ENCODE data around the gene RAB8A.
A peak's percentile ranks its signal among the peaks of the same experiment; 100 is the strongest.
"Not testable (repeated sequence)": the region's sequence is repeated elsewhere in the genome, so short reads cannot be mapped to it uniquely, and the experiment has no call there.

Gene RAB8A

DNA sequence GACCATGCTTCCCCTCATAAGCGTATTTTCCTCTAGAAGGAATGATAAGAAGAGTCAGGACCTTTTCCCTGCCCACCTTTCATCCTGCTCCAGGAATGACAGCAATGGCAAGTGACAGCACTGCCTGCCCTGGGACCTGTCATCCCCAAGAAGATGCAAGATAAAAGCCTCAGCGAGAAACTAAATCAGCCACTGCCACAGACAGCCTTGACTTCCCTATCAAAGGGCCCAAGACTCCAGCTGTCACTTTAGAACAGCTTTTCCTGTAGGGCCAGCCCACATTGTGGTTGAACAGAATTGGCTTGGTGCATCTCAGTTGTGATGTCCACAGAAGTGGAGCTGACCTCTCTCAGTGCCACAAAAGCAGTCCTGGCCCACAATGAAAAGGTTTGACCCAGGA lies 1.1 kb downstream of the RAB8A start:
- peaks cover 38% of the 10 kb centered on the region for H3K4me1 Mint-ChIP-seq (ENCODE audit: low read depth)
- H3K36me3 Mint-ChIP-seq (ENCODE audit: low read depth): peaks cover 32% of the 10 kb centered on the region

DNA sequence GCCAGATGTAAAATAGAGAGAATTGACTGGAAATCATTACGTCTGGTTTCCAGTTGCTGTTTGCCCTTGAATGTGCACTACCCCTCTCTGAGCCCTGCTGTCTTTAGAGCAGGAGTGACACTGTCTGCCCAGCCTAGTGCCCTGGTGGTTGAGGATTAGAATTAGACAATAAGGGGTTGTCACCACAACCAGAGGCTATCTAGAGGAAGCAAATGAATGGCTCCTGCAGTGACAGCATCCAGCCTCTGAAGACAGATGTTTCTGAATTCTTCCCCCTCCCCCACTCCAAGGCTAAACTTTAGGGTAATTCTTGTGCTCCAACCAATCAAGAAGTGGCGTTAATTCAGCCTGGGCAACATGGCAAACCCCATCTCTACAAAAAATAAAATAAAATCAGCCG lies 2.0 kb downstream of the RAB8A start:
- DNase-seq (ENCODE audit: low spot score): no peak
- Mint-ChIP-seq H3K27ac (peak overlapping the region; percentile 72), H3K36me3 (ENCODE audit: low read depth) (peaks cover 38% of the 10 kb centered on the region), H3K4me3 (peak overlapping the region; percentile 66), H3K27me3 (ENCODE audit: low read depth) (no peaks in the 10 kb centered on the region), H3K9me3 (no peaks in the 10 kb centered on the region), H3K4me1 (ENCODE audit: low read depth) (peaks cover 47% of the 10 kb centered on the region)

More for the DNA sequence above, 1.1 kb downstream of the RAB8A start:
- peak overlapping the region; percentile 93 for H3K27ac Mint-ChIP-seq
- H3K27me3 Mint-ChIP-seq (ENCODE audit: low read depth): no peaks in the 10 kb centered on the region
- DNase-seq (ENCODE audit: low spot score): no peak
- H3K9me3 Mint-ChIP-seq: no peaks in the 10 kb centered on the region
- H3K4me3 Mint-ChIP-seq: peak overlapping the region; percentile 94

DNA sequence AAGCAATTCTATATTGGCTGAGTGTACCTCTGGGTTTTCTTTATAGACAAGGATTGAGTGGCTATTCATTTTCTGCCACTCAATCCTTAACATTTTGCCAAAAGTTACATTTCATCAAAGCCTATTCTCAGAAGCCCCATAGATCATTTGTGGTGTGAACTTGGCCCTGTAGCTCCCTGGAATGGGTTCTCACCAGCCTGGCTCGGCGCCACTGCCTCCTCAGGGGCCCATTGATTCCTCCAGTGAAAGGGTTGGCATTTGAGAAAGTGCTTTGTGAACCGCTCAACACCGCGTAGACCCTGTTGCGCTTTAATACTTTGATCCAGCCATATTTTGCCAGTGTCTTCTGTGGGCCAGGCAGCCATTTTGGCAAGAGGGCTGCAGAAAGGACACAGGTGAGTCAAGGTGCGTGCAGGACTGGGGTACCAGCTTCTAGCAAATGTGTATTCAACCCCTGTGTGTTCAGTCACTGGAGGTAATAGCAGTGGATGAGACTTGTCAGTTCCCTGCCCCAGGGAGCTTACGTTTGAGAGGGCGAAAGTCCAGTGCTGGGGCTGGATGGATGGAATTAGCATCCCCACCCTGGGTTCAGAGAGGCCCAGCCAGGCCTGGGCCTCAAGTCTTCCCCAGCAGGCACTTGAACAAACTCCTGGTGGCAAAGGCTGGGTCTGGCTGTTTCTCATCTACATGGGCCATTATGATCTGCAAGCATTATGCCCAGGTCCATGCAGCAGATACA lies 3.8 kb downstream of the RAB8A start:
- Mint-ChIP-seq H3K4me3 (peak overlapping the region; percentile 59), H3K9me3 (no peaks in the 10 kb centered on the region), H3K27me3 (ENCODE audit: low read depth) (no peaks in the 10 kb centered on the region), H3K36me3 (ENCODE audit: low read depth) (peaks cover 51% of the 10 kb centered on the region), H3K27ac (peak overlapping the region; percentile 81), H3K4me1 (ENCODE audit: low read depth) (peaks cover 60% of the 10 kb centered on the region)
- DNase-seq (ENCODE audit: low spot score): no peak

DNA sequence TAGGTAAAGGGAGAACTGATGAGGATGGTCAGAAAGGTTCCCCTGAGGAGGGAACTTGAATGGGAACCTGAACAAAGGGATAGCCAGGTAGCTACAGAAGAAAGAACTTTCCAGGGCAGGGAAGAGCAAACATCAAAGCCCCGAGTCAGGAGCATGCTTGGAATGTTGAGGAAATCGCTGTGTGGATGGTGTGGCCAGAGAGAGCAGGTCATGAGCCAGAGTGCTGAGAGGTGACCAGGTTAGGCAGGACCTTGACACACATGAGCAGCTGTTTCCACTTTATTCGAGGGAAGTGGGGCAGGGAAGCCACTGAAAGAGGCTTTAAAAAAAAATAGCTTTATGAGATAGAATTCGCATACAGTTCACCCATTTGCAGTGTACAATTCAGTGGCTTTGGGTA lies 4.4 kb downstream of the RAB8A start:
- DNase-seq (ENCODE audit: low spot score): no peak
- H3K36me3 Mint-ChIP-seq (ENCODE audit: low read depth): peaks cover 54% of the 10 kb centered on the region
- no peaks in the 10 kb centered on the region for H3K27me3 Mint-ChIP-seq (ENCODE audit: low read depth)
- no peaks in the 10 kb centered on the region for H3K9me3 Mint-ChIP-seq
- H3K4me3 Mint-ChIP-seq: peak overlapping the region; percentile 59
- H3K27ac Mint-ChIP-seq: peak overlapping the region; percentile 81
- peaks cover 58% of the 10 kb centered on the region for H3K4me1 Mint-ChIP-seq (ENCODE audit: low read depth)

DNA sequence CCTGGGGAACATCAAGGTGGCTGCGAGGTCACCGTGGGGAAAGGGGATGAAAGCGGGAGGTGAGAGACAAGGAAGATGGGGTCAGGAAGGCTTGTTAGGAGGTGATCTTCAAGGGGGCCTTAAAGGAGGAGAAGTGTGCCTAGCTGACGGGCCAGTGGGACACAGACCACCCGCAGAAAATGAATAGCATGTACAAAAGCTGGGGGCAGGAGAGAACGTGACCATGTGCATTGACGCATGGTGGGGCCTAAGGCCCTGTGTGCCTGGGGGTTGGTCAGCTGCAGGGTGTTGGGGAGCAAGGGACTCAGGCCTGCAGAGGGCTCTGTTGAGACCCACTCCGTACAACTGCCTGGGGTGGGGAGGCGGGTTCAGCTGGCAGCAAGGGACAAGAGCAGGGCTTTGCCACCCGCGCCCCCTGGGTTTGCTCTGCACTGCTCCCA lies 5.9 kb downstream of the RAB8A start:
- no peaks in the 10 kb centered on the region for H3K9me3 Mint-ChIP-seq
- H3K4me3 Mint-ChIP-seq: peak overlapping the region; percentile 61
- peaks cover 53% of the 10 kb centered on the region for H3K4me1 Mint-ChIP-seq (ENCODE audit: low read depth)
- peaks cover 62% of the 10 kb centered on the region for H3K36me3 Mint-ChIP-seq (ENCODE audit: low read depth)
- peak overlapping the region; percentile 95 for H3K27ac Mint-ChIP-seq
- H3K27me3 Mint-ChIP-seq (ENCODE audit: low read depth): no peaks in the 10 kb centered on the region
- no peak for DNase-seq (ENCODE audit: low spot score)

DNA sequence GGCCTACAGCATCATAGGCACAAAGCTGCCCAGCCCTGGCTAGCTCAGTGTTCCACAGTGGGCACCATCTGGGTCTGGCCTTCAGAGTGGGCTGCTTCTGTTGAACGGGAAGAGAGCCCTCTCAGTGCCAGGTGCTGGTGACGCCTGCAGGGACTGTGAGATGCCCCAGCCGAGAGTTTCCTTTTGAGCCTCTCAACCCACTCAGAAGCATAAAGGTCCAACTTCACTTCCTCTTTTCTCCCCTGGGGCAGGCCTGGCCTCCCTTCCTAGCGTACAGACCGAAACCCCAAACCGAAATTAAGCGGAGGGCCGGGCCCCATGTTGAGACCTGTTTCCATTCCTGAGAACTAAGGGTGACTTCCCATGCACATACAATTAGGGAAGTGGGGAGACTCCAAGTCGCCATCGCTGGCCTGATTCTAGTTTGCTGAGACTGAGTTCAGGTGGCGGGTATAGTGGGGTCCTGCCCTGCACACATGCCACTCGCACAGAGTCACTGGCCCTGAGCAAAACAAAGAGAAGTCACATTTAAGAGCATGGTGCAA lies 6.9 kb downstream of the RAB8A start:
- peak; percentile 78 for DNase-seq (ENCODE audit: low spot score)
- Mint-ChIP-seq H3K9me3 (no peaks in the 10 kb centered on the region), H3K4me1 (ENCODE audit: low read depth) (peaks cover 49% of the 10 kb centered on the region), H3K4me3 (peak overlapping the region; percentile 80), H3K36me3 (ENCODE audit: low read depth) (peaks cover 63% of the 10 kb centered on the region), H3K27ac (peak overlapping the region; percentile 95), H3K27me3 (ENCODE audit: low read depth) (no peaks in the 10 kb centered on the region)

DNA sequence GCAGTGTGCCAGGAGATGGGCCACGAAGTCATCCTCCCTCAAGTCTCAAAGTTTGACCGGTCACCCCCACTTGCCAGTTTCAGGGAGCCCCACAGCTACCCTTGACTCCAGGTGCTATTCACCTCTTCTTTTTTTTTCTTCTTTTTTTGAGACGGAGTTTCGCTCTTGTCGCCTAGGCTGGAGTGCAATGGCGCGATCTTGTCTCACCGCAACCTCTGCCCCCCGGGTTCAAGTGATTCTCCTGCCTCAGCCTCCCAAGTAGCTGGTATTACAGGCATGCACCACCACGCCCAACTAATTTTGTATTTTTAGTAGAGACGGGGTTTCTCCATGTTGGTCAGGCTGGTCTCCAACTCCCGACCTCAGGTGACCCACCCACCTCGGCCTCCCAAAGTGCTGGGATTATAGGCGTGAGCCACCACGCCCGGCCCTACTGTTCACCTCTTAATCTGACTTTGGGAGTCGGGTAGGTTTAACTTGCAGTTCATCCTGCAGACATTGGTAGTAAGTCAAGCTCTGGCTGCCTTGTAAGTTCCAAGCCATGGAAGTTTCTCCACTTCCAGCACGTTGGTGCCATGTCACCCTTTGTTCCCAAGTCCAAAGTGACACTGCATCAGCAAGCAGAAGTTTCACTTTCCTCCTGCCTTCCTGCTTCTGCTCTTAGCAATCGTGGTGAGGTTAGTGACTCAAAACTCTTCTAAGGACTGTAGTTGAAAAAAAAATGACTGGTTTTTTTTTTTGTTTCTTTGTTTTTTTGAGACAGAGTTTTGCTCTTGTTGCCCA lies 7.6 kb downstream of the RAB8A start:
- Mint-ChIP-seq H3K36me3 (ENCODE audit: low read depth) (peaks cover 66% of the 10 kb centered on the region), H3K27ac (peak overlapping the region; percentile 95), H3K4me3 (peak overlapping the region; percentile 80), H3K4me1 (ENCODE audit: low read depth) (peaks cover 45% of the 10 kb centered on the region)
- peak; percentile 66 for DNase-seq (ENCODE audit: low spot score)
- not testable (repeated sequence) for H3K9me3 Mint-ChIP-seq; H3K27me3 Mint-ChIP-seq (ENCODE audit: low read depth)

DNA sequence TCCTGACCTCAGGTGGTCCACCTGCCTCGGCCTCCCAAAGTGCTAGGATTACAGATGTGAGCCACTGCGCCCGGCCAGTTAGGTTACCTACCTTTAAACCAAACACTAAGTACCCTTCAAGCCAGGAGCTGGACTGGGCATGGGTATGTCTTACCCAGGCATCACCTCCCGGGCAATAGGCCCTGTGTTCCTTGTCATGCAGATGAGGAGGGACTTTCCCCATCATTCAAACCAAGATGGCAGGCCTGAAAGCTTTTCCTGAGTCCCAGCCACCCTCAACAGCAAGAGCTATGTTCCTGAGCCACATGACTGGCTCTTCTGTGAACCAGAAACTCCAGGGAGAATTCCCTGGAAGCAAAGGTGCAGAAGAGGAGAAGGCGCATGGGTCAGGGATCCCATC lies 9.5 kb downstream of the RAB8A start:
- H3K9me3 Mint-ChIP-seq: no peaks in the 10 kb centered on the region
- peaks cover 34% of the 10 kb centered on the region for H3K4me1 Mint-ChIP-seq (ENCODE audit: low read depth)
- DNase-seq (ENCODE audit: low spot score): no peak
- no peak overlapping the region for H3K4me3 Mint-ChIP-seq
- H3K27me3 Mint-ChIP-seq (ENCODE audit: low read depth): no peaks in the 10 kb centered on the region
- H3K27ac Mint-ChIP-seq: no peak overlapping the region
- peaks cover 69% of the 10 kb centered on the region for H3K36me3 Mint-ChIP-seq (ENCODE audit: low read depth)

DNA sequence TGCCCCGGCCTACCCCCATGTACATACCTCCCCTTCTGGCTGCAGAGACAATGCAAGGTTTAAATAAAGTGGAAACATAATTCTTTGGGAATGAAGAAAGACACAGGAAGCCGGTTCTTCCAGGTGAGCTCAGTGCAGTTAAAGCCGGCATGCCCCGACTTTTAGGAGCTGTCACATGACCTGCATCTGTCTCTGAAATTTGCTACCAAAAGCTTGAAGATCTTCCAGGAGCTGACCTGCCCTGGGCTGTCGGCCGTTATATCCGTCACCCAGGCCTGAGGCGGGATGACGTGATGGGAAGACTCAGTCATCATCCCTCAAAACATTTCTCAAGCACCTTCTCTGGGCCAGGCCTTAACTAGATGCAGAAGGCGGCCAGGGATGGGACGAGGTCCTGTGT lies 10.3 kb downstream of the RAB8A start:
- Mint-ChIP-seq H3K9me3 (no peaks in the 10 kb centered on the region), H3K27ac (no peak overlapping the region), H3K4me3 (no peak overlapping the region), H3K4me1 (ENCODE audit: low read depth) (peaks cover 31% of the 10 kb centered on the region), H3K36me3 (ENCODE audit: low read depth) (peaks cover 73% of the 10 kb centered on the region), H3K27me3 (ENCODE audit: low read depth) (no peaks in the 10 kb centered on the region)
- DNase-seq (ENCODE audit: low spot score): no peak

DNA sequence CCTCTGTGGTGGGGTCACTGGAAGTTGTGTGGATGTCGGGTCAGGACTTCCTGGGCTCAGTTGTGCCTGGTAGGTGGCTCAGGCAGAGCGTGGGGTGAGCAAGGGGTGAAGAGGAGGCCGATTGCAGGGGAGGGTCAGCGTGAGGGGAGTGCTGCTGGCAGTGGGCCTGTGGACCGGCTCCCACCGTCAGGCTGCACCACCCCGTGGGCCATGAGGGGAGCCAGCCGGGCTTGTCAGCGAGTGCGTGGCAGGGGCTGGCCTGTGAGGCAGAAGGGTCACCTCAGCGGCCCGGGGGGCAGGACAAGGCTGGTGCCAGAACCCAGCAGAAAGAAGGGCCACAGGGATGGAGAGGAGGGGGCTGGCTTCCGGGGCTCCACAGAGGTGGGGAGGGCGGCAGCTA lies 13.3 kb downstream of the RAB8A start:
- DNase-seq (ENCODE audit: low spot score): no peak
- no peak overlapping the region for H3K4me3 Mint-ChIP-seq
- peaks cover 1% of the 10 kb centered on the region for H3K4me1 Mint-ChIP-seq (ENCODE audit: low read depth)
- H3K27ac Mint-ChIP-seq: no peak overlapping the region
- H3K27me3 Mint-ChIP-seq (ENCODE audit: low read depth): no peaks in the 10 kb centered on the region
- H3K36me3 Mint-ChIP-seq (ENCODE audit: low read depth): peaks cover 73% of the 10 kb centered on the region
- H3K9me3 Mint-ChIP-seq: no peaks in the 10 kb centered on the region

DNA sequence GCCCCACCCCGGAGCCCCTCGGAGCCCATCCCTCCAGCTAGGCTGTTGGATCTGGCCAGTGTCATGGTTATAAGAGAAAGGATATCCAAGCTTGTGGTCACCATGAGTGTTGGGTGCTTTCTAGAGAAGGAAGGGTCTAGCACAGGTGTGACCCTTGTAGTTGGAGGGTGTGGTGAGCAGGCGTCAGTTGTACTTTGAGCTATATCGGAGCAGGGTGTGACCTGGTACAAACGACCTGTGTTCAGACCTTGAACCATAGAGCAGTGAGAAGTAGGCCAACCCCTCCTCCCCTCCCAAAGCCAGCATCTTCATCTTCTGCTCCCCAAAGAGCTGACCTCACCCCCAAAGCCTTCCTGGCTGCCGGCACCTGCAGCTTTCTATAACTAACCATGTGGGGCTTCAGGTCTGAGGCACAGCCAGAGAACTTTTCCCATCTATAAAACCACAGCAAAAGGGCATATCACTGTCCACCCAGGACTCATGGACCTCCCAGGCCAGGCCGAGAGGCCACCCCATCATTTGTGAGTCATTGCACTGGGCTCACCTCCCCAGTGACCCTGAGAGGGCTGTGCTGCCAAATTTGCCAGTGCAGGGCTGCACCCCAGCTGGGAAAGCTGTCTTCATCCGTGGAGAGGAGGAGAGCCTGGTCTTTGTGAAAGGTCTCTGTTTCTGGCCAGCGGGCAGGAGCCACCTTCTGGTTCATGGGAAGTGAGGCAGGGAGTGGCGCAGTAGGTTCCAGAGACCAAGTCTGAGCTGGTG lies 14.2 kb downstream of the RAB8A start:
- H3K4me1 Mint-ChIP-seq (ENCODE audit: low read depth): no peaks in the 10 kb centered on the region
- no peak for DNase-seq (ENCODE audit: low spot score)
- H3K9me3 Mint-ChIP-seq: no peaks in the 10 kb centered on the region
- no peaks in the 10 kb centered on the region for H3K27me3 Mint-ChIP-seq (ENCODE audit: low read depth)
- peaks cover 78% of the 10 kb centered on the region for H3K36me3 Mint-ChIP-seq (ENCODE audit: low read depth)
- no peak overlapping the region for H3K27ac Mint-ChIP-seq
- no peak overlapping the region for H3K4me3 Mint-ChIP-seq

DNA sequence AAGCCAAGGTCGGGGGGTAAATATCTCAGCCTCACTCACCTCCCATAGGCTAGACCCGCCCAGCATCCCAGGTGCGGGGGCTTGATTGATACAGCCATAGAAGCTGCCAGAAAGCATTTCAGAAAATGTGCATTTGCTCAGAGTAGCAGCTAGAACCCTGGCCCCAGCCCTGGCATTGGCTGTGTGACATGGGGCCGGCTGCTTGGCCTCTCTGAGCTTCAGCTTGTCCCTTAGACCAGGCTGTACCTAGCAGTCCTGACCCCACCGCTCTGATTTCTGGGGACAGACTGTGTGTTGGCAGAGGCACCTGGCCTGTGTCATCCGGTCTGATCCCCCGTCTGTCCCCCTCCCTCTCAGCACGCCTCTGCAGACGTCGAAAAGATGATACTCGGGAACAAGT lies 15.4 kb downstream of the RAB8A start:
- H3K36me3 Mint-ChIP-seq (ENCODE audit: low read depth): peaks cover 79% of the 10 kb centered on the region
- no peak overlapping the region for H3K4me3 Mint-ChIP-seq
- no peak overlapping the region for H3K27ac Mint-ChIP-seq
- H3K4me1 Mint-ChIP-seq (ENCODE audit: low read depth): no peaks in the 10 kb centered on the region
- no peak for DNase-seq (ENCODE audit: low spot score)
- no peaks in the 10 kb centered on the region for H3K27me3 Mint-ChIP-seq (ENCODE audit: low read depth)
- peaks cover 5% of the 10 kb centered on the region for H3K9me3 Mint-ChIP-seq

DNA sequence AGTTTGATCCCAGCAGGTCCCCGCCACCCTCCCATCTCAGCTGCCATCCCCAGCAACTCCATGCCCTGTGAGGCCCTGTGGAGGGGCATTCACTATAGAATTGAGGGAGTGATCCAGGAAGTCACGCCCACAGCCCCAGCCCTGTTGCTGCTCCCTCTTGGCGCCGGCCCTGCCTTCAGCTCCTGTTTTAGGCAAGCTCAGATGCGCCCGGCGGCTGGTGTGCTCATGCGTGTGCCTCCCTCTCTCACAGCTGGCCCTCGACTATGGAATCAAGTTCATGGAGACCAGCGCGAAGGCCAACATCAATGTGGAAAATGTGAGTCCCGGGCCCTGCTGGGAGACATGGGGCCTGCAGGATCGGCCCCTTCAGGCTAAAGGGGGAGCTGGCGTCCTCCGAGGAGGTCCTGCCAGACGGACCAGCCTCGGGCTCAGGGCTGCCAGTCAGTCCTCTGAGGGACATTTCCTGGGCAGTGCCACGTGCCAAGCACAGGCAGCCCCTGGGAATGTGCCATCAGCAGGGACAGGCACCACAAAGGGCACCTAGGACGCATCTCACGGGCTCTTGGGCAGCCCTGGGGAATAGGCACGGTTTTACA lies 16.2 kb downstream of the RAB8A start:
- no peak overlapping the region for H3K4me3 Mint-ChIP-seq
- H3K27ac Mint-ChIP-seq: no peak overlapping the region
- no peak for DNase-seq (ENCODE audit: low spot score)
- H3K4me1 Mint-ChIP-seq (ENCODE audit: low read depth): no peaks in the 10 kb centered on the region
- peaks cover 82% of the 10 kb centered on the region for H3K36me3 Mint-ChIP-seq (ENCODE audit: low read depth)
- peaks cover 5% of the 10 kb centered on the region for H3K9me3 Mint-ChIP-seq
- H3K27me3 Mint-ChIP-seq (ENCODE audit: low read depth): no peaks in the 10 kb centered on the region

All from T-helper 2 cell treated with Interferon-gamma antibody and Interleukin-4, amounts not matched to agents 5 μg/mL and 100 μg/mL, for 36 hours (primary cell).